Measurements from ENCODE around the gene CLDN20. TPM values are rescaled to one million over a fixed set of nuclear protein-coding genes. Genes with fewer than 3 reads are reported as not detected.

CLDN20 gene
- total RNA-seq, 3 donors from 2014 or later (not counting 1 experiment from before 2014, with no cell fraction given): not detected

DNA sequence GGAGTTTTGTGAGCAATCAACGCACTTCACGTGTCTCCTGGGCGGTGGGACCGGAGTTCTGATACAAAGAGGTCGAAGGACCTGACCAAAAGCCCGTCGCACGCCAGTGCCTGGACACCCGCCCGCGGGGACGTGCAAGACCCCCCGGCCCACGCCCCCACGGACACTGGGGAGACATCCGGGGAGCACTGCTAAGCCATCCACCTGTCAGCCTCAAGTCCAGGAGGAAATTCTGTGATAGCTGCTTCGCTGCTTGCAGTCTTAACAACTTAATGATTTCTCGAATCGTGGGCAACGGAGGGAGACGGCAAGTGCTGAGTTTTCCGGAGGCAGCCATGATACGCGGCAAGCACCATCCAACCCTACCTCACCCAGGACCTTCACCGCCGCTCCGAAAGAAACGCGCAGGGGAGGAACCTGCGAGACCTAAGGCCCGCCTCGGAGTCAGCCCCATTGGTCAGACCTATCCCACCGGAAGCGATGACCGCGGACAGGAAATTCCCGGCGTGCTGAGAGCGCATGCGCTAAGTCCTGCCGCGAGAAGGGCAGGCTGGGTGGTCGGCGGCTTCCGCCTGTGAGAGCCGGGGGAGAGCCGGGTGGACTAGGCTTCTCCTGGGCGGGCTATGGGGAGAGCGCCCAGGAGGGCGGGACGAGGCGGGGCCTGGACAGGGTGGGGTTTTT, 50.4 kb downstream of the CLDN20 start, which contains the start of gene TFB1M:
TFB1M (minus strand) TSS at position 393 of the 681 bp plus-strand sequence; CDS start at position 337, 56 bp downstream.
- Mint-ChIP-seq H3K36me3 (no peaks in the 10 kb centered on the region), H3K27ac (peak within 1 kb of the TSS; percentile 94 to 98), H3K9me3 (no peaks in the 10 kb centered on the region), H3K4me1 (peaks cover 19 to 22% of the 10 kb centered on the region in 2 donors), H3K4me3 (peak within 1 kb of the TSS; percentile 94), H3K27me3 (ENCODE audit: low read depth in 2 of 2) (peaks cover 0 to 2% of the 10 kb centered on the region in 2 donors)
- intact Hi-C loops (cut with micrococcal nuclease): loop anchor here (5.0 kb wide), 1 partner anchor 582 kb away; the partner anchor contains the start of gene SCAF8
- Histone ChIP-seq H3K36me3 (ENCODE audit: control insufficient read depth, insufficient read depth, low read length) (peaks cover 12% of the 10 kb centered on the region), H3K4me3 (ENCODE audit: low read length) (peak within 1 kb of the TSS; percentile 84), H3K27me3 (ENCODE audit: control insufficient read depth, insufficient read depth, low read length) (no peaks in the 10 kb centered on the region), H3K27ac (ENCODE audit: low read length) (peak within 1 kb of the TSS; percentile 73), H3K9me3 (ENCODE audit: control insufficient read depth, insufficient read depth, low read length) (no peaks in the 10 kb centered on the region), H3K4me1 (ENCODE audit: control insufficient read depth, insufficient read depth, low read length) (peaks cover 3% of the 10 kb centered on the region)
- under 1% methylated on average over 52 of the region's 52 CpGs for WGBS (ENCODE audit: insufficient coverage)
- ATAC-seq (peak; percentile 90 to 96 (median 91)), DNase-seq (peak; percentile 94 to 99)
- TF ChIP-seq CTCF (IDR thresholded peaks at IDR 0.05): no peak

GRCh38 chr6:155314773-155315515, 51.1 kb downstream of the CLDN20 start:
- no peaks in the 10 kb centered on the region for H3K36me3 Mint-ChIP-seq
- peak; percentile 33 to 61 (median 39) for ATAC-seq
- 1% methylated on average over 19 of the region's 20 CpGs for WGBS (ENCODE audit: insufficient coverage)

GRCh38 chr6:155315516-155315871, 51.7 kb downstream of the CLDN20 start:
- no peak for ATAC-seq
- Histone ChIP-seq H3K9me3 (ENCODE audit: control insufficient read depth, insufficient read depth, low read length) (no peaks in the 10 kb centered on the region), H3K4me3 (ENCODE audit: low read length) (peak overlapping the region; percentile 84), H3K27ac (ENCODE audit: low read length) (peak overlapping the region; percentile 73), H3K4me1 (ENCODE audit: control insufficient read depth, insufficient read depth, low read length) (peaks cover 3% of the 10 kb centered on the region), H3K36me3 (ENCODE audit: control insufficient read depth, insufficient read depth, low read length) (peaks cover 4% of the 10 kb centered on the region), H3K27me3 (ENCODE audit: control insufficient read depth, insufficient read depth, low read length) (no peaks in the 10 kb centered on the region)
- H3K36me3 Mint-ChIP-seq: no peaks in the 10 kb centered on the region
- intact Hi-C loops (cut with micrococcal nuclease): no loop called here
- DNase-seq: no peak
- H3K27me3 Mint-ChIP-seq (ENCODE audit: low read depth in 2 of 2): peaks cover 2 to 3% of the 10 kb centered on the region in 2 donors
- peaks cover 19% of the 10 kb centered on the region in 2 donors for H3K4me1 Mint-ChIP-seq
- no peaks in the 10 kb centered on the region for H3K9me3 Mint-ChIP-seq
- H3K4me3 Mint-ChIP-seq: peak overlapping the region; percentile 94
- peak overlapping the region; percentile 94 to 98 for H3K27ac Mint-ChIP-seq
- TF ChIP-seq CTCF (IDR thresholded peaks at IDR 0.05): no peak
- 60% methylated on average over 1 of the region's 3 CpGs for WGBS (ENCODE audit: insufficient coverage)

More at GRCh38 chr6:155314773-155315515, 51.1 kb downstream of the CLDN20 start:
- Mint-ChIP-seq H3K9me3 (no peaks in the 10 kb centered on the region), H3K4me1 (peaks cover 19% of the 10 kb centered on the region in 2 donors), H3K27me3 (ENCODE audit: low read depth in 2 of 2) (peaks cover 0 to 2% of the 10 kb centered on the region in 2 donors), H3K4me3 (peak overlapping the region; percentile 94), H3K27ac (peak overlapping the region; percentile 94 to 98)
- Histone ChIP-seq H3K4me1 (ENCODE audit: control insufficient read depth, insufficient read depth, low read length) (peaks cover 3% of the 10 kb centered on the region), H3K36me3 (ENCODE audit: control insufficient read depth, insufficient read depth, low read length) (peaks cover 9% of the 10 kb centered on the region), H3K27ac (ENCODE audit: low read length) (peak overlapping the region; percentile 73), H3K9me3 (ENCODE audit: control insufficient read depth, insufficient read depth, low read length) (no peaks in the 10 kb centered on the region), H3K27me3 (ENCODE audit: control insufficient read depth, insufficient read depth, low read length) (no peaks in the 10 kb centered on the region), H3K4me3 (ENCODE audit: low read length) (peak overlapping the region; percentile 84)
- no peak for TF ChIP-seq CTCF (IDR thresholded peaks at IDR 0.05)
- peak in 1 of 2 donors; percentile 76 for DNase-seq
- intact Hi-C loops (cut with micrococcal nuclease): loop anchor here (5.0 kb wide), 1 partner anchor 583 kb away; the partner anchor contains the start of gene SCAF8

Measured in natural killer cell (primary cell).